GM23338 (cell line): ENCODE measurements around the gene PTPRB.

Source experiments
- CREB1 ChIP-seq: fragments of 250-450 bp; sonication (Bioruptor Pico); IDR thresholded peaks from 2 replicates; pipeline ENCODE4 v1.5.0; 2020; ENCODE audit warnings: low read depth, mild to moderate bottlenecking, moderate library complexity
- CTCF ChIP-seq, 2 experiments: fragments of 200-600 bp in 1 of 2; sonication (generic) in 1 of 2; conservative IDR thresholded peaks; 2 replicates each; pipeline versions ENCODE4 v1.5.1 to v1.6.1; 2016 to 2017; ENCODE audit warnings: antibody characterized with exemption in 2 of 2, low read depth in 2 of 2, mild to moderate bottlenecking in 2 of 2, moderate library complexity in 1 of 2
- ETS1 ChIP-seq: IDR thresholded peaks from 2 replicates; pipeline ENCODE4 v1.6.1; 2016; ENCODE audit warnings: antibody characterized with exemption
- EZH2 ChIP-seq: fragments of 200-600 bp; sonication (generic); IDR thresholded peaks from one replicate; pipeline ENCODE4 v1.8.0; 2017; ENCODE audit warnings: antibody characterized with exemption, mild to moderate bottlenecking, low read depth; ENCODE audit not compliant: unreplicated experiment
- EZH2phosphoT487 ChIP-seq: fragments of 200-600 bp; sonication (generic); IDR thresholded peaks from one replicate; pipeline ENCODE4 v1.8.1; 2018; ENCODE audit warnings: antibody characterized with exemption; ENCODE audit not compliant: unreplicated experiment
- NANOG ChIP-seq: IDR thresholded peaks from 2 replicates; pipeline ENCODE4 v1.6.1; 2016; ENCODE audit warnings: antibody characterized with exemption, borderline replicate concordance
- POLR2AphosphoS5 ChIP-seq: IDR thresholded peaks from 2 replicates; pipeline ENCODE4 v1.6.1; 2016; ENCODE audit warnings: antibody characterized with exemption, low read depth
- REST ChIP-seq: IDR thresholded peaks from one replicate; pipeline ENCODE4 v1.6.1; 2018; ENCODE audit warnings: antibody characterized with exemption; ENCODE audit not compliant: unreplicated experiment
- ZNF114 ChIP-seq: fragments of 250-450 bp; sonication (Bioruptor Pico); IDR thresholded peaks from 2 replicates; pipeline ENCODE4 v1.5.0; 2020; ENCODE audit warnings: mild to moderate bottlenecking, moderate library complexity

GRCh38 chr12:70520847-70521246 lies 116.4 kb downstream of the PTPRB start:
- TF ChIP-seq CTCF (conservative IDR thresholded peaks at IDR 0.05; ENCODE audit: low read depth in 2 of 2) (no peak), ZNF114 (CRISPR knock-in tag) (no peak), EZH2 (no peak), POLR2AphosphoS5 (no peak), EZH2phosphoT487 (no peak), ETS1 (no peak), CREB1 (no peak), NANOG (no peak), REST (no peak)
